HCT116 (cell line): ENCODE measurements around the gene NEB. TPM values are rescaled to one million over a fixed set of nuclear protein-coding genes. Genes with fewer than 3 reads are reported as not detected.

Experiments used
- ATAC-seq: fragments of 200-7000 bp; cut with Tn5 transposase; 2 replicates; pipeline ENCODE4 v1.9.1; 2020; ENCODE audit warnings: mild to moderate bottlenecking, moderate library complexity
- BruUV-seq: library from RNA; stranded (reverse); fragments of 400-500 nt; replicated peaks from 2 replicates; lab custom pipeline; 2021; lab: Mats Ljungman, UMichigan
- CTCF ChIA-PET: fragments of 300-600 bp; sonication (Branson Sonifier 250); formaldehyde crosslinking; loops from one replicate; lab custom pipeline; 2021; ENCODE audit warnings: antibody characterized with exemption; lab: Charles Lee
- POLR2A ChIA-PET: fragments of 300-600, 350-600 bp; sonication (Branson Sonifier 250); formaldehyde crosslinking; loops from one replicate; lab custom pipeline; 2021; ENCODE audit warnings: antibody characterized with exemption; lab: Charles Lee
- RAD21 ChIA-PET, 2 experiments: fragments of 300-600 bp; sonication (Branson Sonifier 250); formaldehyde crosslinking; loops; one replicate each; lab custom pipeline; 2023; ENCODE audit warnings: low total read pairs in 2 of 2; ENCODE audit not compliant: uncharacterized antibody in 2 of 2, unreplicated experiment in 2 of 2, low non-redundant PET in 1 of 2; lab: Charles Lee
- DNase-seq: peaks from one replicate; pipeline ENCODE4 v3.0.0-alpha.2; 2010; ENCODE audit warnings: low read depth, low spot score
- H2AFZ ChIP-seq: fragments of 200-600 bp; shearing (Covaris generic), sonication (generic); 2 replicates; pipeline ENCODE4 v1.6.1; 2017; ENCODE audit warnings: low read depth, mixed run types, mixed read lengths, antibody characterized with exemption, low read length; ENCODE audit not compliant: poor library complexity, severe bottlenecking
- H3K27ac ChIP-seq: 2 replicates; pipeline ENCODE4 v1.5.1; 2012; ENCODE audit warnings: low read depth, low read length
- H3K27me3 ChIP-seq: fragments of 200-600 bp; sonication (generic); 2 replicates; pipeline ENCODE4 v1.6.1; 2016; ENCODE audit warnings: mixed run types, low read length, mixed read lengths; ENCODE audit not compliant: insufficient read depth
- H3K36me3 ChIP-seq, 2 experiments: fragments of 200-500 bp in 1 of 2; fragments of 200-600 bp in 1 of 2; sonication (Bioruptor generic) in 1 of 2; sonication (generic) in 1 of 2; 2 replicates each; pipeline versions ENCODE4 v1.5.1 to v1.6.1; 2014 to 2016; ENCODE audit warnings: low read length in 2 of 2, inconsistent platforms in 1 of 2, mixed read lengths in 1 of 2, mixed run types in 1 of 2; ENCODE audit not compliant: insufficient read depth in 2 of 2, control insufficient read depth in 1 of 2
- H3K4me1 ChIP-seq, 2 experiments: fragments of 200-600 bp in 1 of 2; sonication (generic) in 1 of 2; 2 replicates each; pipeline versions ENCODE4 v1.5.1 to v1.6.1; 2012 to 2017; ENCODE audit warnings: low read length in 2 of 2, inconsistent platforms in 1 of 2, mild to moderate bottlenecking in 1 of 2, mixed read lengths in 1 of 2, mixed run types in 1 of 2, moderate library complexity in 1 of 2; ENCODE audit not compliant: insufficient read depth in 2 of 2, control insufficient read depth in 1 of 2
- H3K4me2 ChIP-seq: fragments of 200-600 bp; sonication (generic); 2 replicates; pipeline ENCODE4 v1.6.1; 2017; ENCODE audit warnings: mixed run types, low read length, mixed read lengths
- H3K4me3 ChIP-seq, 2 experiments: fragments of 200-600 bp in 1 of 2; sonication (generic) in 1 of 2; replicated peaks in 1 of 2; 2 replicates each; pipeline ENCODE4 v1.5.1; 2011 to 2016; ENCODE audit warnings: low read length in 2 of 2, control low read depth in 1 of 2, low read depth in 1 of 2, mild to moderate bottlenecking in 1 of 2, mixed read lengths in 1 of 2, mixed run types in 1 of 2
- H3K79me2 ChIP-seq: fragments of 200-600 bp; sonication (generic); 2 replicates; pipeline ENCODE4 v1.6.1; 2017; ENCODE audit warnings: mild to moderate bottlenecking, mixed run types, low read length, moderate library complexity, mixed read lengths; ENCODE audit not compliant: insufficient read depth
- H3K9ac ChIP-seq: fragments of 200-600 bp; sonication (generic); 2 replicates; pipeline ENCODE4 v1.6.1; 2016; ENCODE audit warnings: low read length, mixed read lengths
- H3K9me2 ChIP-seq: fragments of 200-600 bp; sonication (generic), shearing (Covaris generic); 2 replicates; pipeline ENCODE4 v1.6.1; 2017; ENCODE audit warnings: mixed run types, mild to moderate bottlenecking, moderate library complexity; ENCODE audit not compliant: insufficient read depth
- H3K9me3 ChIP-seq, 2 experiments: fragments of 200-500 bp in 1 of 2; fragments of 200-600 bp in 1 of 2; sonication (Bioruptor generic) in 1 of 2; sonication (generic) in 1 of 2; 2 replicates each; pipeline ENCODE4 v1.6.1; 2014 to 2017; ENCODE audit warnings: low read length in 2 of 2, mixed read lengths in 2 of 2, inconsistent platforms in 1 of 2, low read depth in 1 of 2, mild to moderate bottlenecking in 1 of 2, mixed run types in 1 of 2, moderate library complexity in 1 of 2; ENCODE audit not compliant: control insufficient read depth in 1 of 2, insufficient read depth in 1 of 2
- H4K20me1 ChIP-seq: fragments of 200-600 bp; sonication (generic), shearing (Covaris generic); 2 replicates; pipeline ENCODE4 v1.6.1; 2017; ENCODE audit warnings: mixed run types, mild to moderate bottlenecking, moderate library complexity; ENCODE audit not compliant: insufficient read depth
- CEBPB ChIP-seq: IDR thresholded peaks from 2 replicates; pipeline ENCODE4 v1.6.1; 2012; ENCODE audit warnings: low read depth
- ELF1 ChIP-seq: IDR thresholded peaks from 2 replicates; pipeline ENCODE4 v1.6.1; 2012; ENCODE audit warnings: low read depth, borderline replicate concordance
- EZH2 ChIP-seq: fragments of 200-600 bp; sonication (generic); IDR thresholded peaks from 2 replicates; pipeline ENCODE4 v1.6.1; 2017; ENCODE audit warnings: antibody characterized with exemption, mixed run types
- EZH2phosphoT487 ChIP-seq: fragments of 200-600 bp; IDR thresholded peaks from 2 replicates; pipeline ENCODE4 v1.6.1; 2018; ENCODE audit warnings: antibody characterized with exemption, borderline replicate concordance
- POLR2AphosphoS5 ChIP-seq: IDR thresholded peaks from 2 replicates; pipeline ENCODE4 v1.6.1; 2011; ENCODE audit warnings: mild to moderate bottlenecking, low read depth, low read length, moderate library complexity
- SRF ChIP-seq: IDR thresholded peaks from 2 replicates; pipeline ENCODE4 v1.6.1; 2012; ENCODE audit warnings: low read depth
- TCF7L2 ChIP-seq: IDR thresholded peaks from 2 replicates; pipeline ENCODE4 v1.7.0; 2011; ENCODE audit warnings: borderline replicate concordance, inconsistent platforms; ENCODE audit not compliant: insufficient read depth, insufficient read length; ENCODE audit errors: extremely low read depth
- ZFX ChIP-seq: fragments of 450-650 bp; IDR thresholded peaks from 2 replicates; pipeline ENCODE4 v1.6.1; 2017
- ZNF274 ChIP-seq: fragments of 200-500 bp; sonication (Bioruptor generic); IDR thresholded peaks from 2 replicates; pipeline ENCODE4 v1.6.1; 2014; ENCODE audit warnings: mild to moderate bottlenecking, low read depth, low read length, inconsistent platforms
- intact Hi-C: fragments of 100-400 bp; cut with micrococcal nuclease; formaldehyde crosslinking; loops from 2 replicates; pipeline ENCODE4 v1.10.0; 2022
- total RNA-seq: library from RNA; stranded (reverse); gene quantifications from one replicate; pipeline ENCODE4 v1.2.1, GENCODE V29; 2021; ENCODE audit not compliant: unreplicated experiment
- TF ChIP-seq, protein P1 (sequence below): IDR thresholded peaks from 2 replicates; pipeline ENCODE4 v1.6.1; 2012
- TF ChIP-seq, protein P2 (sequence below), 3 experiments: fragments of 200-600 bp in 1 of 3; sonication (generic) in 1 of 3; IDR thresholded peaks in 2 of 3; conservative IDR thresholded peaks in 1 of 3; 2 replicates each; pipeline ENCODE4 v1.5.1; 2012 to 2017; ENCODE audit warnings: low read depth in 2 of 3, low read length in 2 of 3, antibody characterized with exemption in 1 of 3, borderline replicate concordance in 1 of 3, control low read depth in 1 of 3, mild to moderate bottlenecking in 1 of 3, mixed read lengths in 1 of 3, mixed run types in 1 of 3, moderate library complexity in 1 of 3; ENCODE audit not compliant: insufficient read depth in 1 of 3
- TF ChIP-seq, protein P3 (sequence below): IDR thresholded peaks from 2 replicates; pipeline ENCODE4 v1.6.1; 2011; ENCODE audit warnings: mild to moderate bottlenecking, low read length, moderate library complexity; ENCODE audit not compliant: insufficient replicate concordance; ENCODE audit errors: extremely low read depth

The NEB gene
- total RNA-seq, 1 experiment from 2014 or later: 0.34 TPM

DNA sequence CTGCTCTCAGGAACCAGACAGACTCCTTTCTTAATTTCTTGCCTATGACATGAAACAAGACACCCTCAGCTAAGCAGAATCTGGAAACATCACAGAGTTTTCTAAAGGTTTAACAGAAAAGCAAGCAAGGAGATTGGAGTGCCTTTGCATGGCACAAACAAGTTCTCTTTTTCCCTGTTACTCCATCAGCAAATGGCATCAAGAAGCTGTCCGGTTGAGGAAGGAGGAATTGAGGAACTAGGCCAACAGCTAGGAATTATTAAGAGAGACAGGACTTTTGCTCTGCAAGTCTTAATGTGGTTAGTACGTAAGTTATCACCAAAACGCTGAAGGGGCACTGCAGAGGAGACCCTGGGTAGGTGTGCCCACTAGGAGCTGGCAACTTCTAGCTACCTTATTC is 53.2 kb downstream of the NEB start:
- Histone ChIP-seq H3K79me2 (no peaks in the 10 kb centered on the region), H3K27ac (no peak overlapping the region), H2AFZ (no peak overlapping the region), H3K4me1 (no peaks in the 10 kb centered on the region), H3K4me2 (no peak overlapping the region), H3K4me3 (no peak overlapping the region), H4K20me1 (no peaks in the 10 kb centered on the region), H3K36me3 (no peaks in the 10 kb centered on the region), H3K9me3 (no peaks in the 10 kb centered on the region), H3K9me2 (no peaks in the 10 kb centered on the region), H3K27me3 (no peaks in the 10 kb centered on the region), H3K9ac (no peak overlapping the region)
- BruUV-seq: no TSS peak
- intact Hi-C loops: no loop called here
- DNase-seq (no peak), ATAC-seq (no peak)
- CTCF ChIA-PET: no interaction called here
- RAD21 ChIA-PET: no interaction called here
- TF ChIP-seq EZH2phosphoT487 (no peak), EZH2 (no peak), ELF1 (no peak), ZNF274 (no peak), SRF (no peak), TCF7L2 (no peak)
- TF ChIP-seq, protein P1, sequence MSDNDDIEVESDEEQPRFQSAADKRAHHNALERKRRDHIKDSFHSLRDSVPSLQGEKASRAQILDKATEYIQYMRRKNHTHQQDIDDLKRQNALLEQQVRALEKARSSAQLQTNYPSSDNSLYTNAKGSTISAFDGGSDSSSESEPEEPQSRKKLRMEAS: no peak
- POLR2A ChIA-PET: no interaction called here

DNA sequence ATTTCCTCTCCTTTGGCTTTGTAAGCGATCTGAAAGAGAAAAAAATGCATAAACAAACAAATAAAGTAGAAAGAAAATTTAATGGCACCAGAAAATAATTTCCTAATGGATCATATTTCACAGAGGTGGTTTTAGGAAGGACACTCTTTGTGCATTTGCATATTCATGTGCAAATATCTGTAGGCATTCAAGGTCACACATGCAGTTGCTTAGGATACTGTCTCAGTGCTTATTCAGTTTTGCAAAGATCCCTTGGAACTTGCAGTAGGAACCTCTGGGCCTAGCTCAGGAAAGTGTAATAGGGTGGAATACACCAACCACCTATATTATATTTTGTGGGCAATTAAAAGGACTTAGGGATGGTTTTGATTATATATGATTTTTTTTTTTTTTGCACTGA is 54.3 kb downstream of the NEB start:
- Histone ChIP-seq H3K4me3 (no peak overlapping the region), H3K9ac (no peak overlapping the region), H4K20me1 (no peaks in the 10 kb centered on the region), H3K9me3 (no peaks in the 10 kb centered on the region), H2AFZ (no peak overlapping the region), H3K27me3 (no peaks in the 10 kb centered on the region), H3K79me2 (no peaks in the 10 kb centered on the region), H3K27ac (no peak overlapping the region), H3K36me3 (no peaks in the 10 kb centered on the region), H3K4me1 (no peaks in the 10 kb centered on the region), H3K4me2 (no peak overlapping the region), H3K9me2 (no peaks in the 10 kb centered on the region)
- no peak for TF ChIP-seq ZFX
- TF ChIP-seq, protein P2, sequence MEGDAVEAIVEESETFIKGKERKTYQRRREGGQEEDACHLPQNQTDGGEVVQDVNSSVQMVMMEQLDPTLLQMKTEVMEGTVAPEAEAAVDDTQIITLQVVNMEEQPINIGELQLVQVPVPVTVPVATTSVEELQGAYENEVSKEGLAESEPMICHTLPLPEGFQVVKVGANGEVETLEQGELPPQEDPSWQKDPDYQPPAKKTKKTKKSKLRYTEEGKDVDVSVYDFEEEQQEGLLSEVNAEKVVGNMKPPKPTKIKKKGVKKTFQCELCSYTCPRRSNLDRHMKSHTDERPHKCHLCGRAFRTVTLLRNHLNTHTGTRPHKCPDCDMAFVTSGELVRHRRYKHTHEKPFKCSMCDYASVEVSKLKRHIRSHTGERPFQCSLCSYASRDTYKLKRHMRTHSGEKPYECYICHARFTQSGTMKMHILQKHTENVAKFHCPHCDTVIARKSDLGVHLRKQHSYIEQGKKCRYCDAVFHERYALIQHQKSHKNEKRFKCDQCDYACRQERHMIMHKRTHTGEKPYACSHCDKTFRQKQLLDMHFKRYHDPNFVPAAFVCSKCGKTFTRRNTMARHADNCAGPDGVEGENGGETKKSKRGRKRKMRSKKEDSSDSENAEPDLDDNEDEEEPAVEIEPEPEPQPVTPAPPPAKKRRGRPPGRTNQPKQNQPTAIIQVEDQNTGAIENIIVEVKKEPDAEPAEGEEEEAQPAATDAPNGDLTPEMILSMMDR (IDR thresholded peaks at IDR 0.05 in 2 of 3, conservative IDR thresholded peaks at IDR 0.05 in 1 of 3; ENCODE audit: borderline replicate concordance in 1 of 3, insufficient read depth in 1 of 3, low read depth in 2 of 3, low read length in 2 of 3): no peak
- TF ChIP-seq EZH2phosphoT487: no peak
- TF ChIP-seq, protein P3, sequence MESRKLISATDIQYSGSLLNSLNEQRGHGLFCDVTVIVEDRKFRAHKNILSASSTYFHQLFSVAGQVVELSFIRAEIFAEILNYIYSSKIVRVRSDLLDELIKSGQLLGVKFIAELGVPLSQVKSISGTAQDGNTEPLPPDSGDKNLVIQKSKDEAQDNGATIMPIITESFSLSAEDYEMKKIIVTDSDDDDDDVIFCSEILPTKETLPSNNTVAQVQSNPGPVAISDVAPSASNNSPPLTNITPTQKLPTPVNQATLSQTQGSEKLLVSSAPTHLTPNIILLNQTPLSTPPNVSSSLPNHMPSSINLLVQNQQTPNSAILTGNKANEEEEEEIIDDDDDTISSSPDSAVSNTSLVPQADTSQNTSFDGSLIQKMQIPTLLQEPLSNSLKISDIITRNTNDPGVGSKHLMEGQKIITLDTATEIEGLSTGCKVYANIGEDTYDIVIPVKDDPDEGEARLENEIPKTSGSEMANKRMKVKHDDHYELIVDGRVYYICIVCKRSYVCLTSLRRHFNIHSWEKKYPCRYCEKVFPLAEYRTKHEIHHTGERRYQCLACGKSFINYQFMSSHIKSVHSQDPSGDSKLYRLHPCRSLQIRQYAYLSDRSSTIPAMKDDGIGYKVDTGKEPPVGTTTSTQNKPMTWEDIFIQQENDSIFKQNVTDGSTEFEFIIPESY: no peak
- TF ChIP-seq POLR2AphosphoS5: no peak
- TF ChIP-seq TCF7L2: no peak
- no peak for TF ChIP-seq CEBPB
- no peak for DNase-seq
- RAD21 ChIA-PET: no interaction called here
- intact Hi-C loops: no loop called here
- CTCF ChIA-PET: no interaction called here
- POLR2A ChIA-PET: no interaction called here
- no peak for ATAC-seq
- no TSS peak for BruUV-seq
